ENCODE data around the gene IGLL1.
"Not testable (repeated sequence)": the region's sequence is repeated elsewhere in the genome, so short reads cannot be mapped to it uniquely, and the experiment has no call there.

Gene IGLL1

DNA sequence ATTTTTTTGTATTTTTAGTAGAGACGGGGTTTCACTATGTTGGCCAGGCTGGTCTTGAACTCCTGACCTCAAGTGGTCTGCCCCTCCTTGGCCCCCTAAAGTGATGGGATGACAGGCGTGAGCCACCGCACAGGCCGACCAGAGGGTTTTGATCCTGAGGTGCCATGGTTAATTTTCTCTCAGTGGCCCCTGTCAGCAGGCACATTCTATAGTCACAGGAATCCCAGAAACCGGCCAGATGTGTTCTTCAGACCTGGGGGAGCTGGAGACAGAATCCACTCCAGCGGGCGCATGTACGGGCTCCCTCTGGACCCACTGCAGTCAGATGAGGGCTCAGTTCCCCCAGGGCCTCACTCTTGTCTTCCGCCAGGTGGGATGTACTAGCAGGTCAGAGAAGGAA lies 17.0 kb downstream of the IGLL1 start:
- no peak for DNase-seq (ENCODE audit: low read depth, low spot score)

DNA sequence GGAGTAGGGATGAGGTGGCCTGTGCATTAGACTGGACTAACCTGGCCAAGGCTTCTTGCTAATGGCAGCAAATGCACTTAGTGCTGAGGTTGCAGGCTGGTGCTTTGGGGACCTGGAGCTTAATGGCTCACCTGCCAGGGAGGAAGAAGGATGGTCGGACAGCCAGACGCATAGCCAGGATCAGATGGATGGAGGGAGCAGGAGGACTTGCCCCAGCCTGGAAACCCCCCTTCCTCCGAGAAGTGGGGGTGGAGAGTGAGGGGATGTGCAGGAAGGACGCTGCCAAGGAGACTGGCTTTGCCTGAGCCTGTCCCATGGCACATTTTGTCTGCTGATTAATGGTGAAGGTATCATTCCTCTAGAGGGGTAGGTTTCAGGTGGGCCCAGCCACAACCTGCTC lies 17.9 kb downstream of the IGLL1 start:
- no peak for DNase-seq (ENCODE audit: low read depth, low spot score)

DNA sequence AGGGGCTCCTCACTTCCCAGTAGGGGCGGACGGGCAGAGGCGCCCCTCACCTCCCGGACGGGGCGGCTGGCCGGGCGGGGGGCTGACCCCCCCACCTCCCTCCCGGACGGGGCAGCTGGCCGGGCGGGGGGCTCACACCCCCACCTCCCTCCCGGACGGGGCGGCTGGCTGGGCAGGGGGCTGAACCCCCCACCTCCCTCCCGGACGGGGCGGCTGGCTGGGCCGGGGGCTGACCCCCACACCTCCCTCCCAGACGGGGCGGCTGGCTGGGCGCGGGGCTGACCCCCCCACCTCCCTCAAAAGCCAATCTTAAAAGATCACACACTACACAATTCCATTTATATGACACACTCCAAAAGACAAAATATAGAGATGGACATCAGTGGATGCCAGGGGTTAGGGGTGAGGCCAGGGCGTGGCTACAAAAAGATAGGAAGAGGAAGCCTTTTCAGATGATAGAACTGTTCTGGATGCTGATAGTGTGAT lies 19.0 kb downstream of the IGLL1 start:
- not testable (repeated sequence) for DNase-seq (ENCODE audit: low read depth, low spot score)

DNA sequence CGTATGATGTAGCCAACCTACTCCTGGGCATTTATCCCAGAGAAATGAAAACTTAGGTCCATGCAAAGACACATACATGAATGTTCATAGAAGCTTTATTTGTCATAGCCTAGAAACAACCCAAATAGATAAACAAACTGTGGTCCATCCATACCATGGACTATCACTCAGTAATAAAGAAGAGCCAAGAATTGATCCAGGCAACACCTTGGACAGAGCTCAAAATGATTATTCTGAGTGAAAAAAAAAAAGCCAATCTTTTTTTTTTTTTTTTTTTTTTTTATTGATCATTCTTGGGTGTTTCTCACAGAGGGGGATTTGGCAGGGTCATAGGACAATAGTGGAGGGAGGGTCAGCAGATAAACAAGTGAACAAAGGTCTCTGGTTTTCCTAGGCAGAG lies 19.9 kb downstream of the IGLL1 start:
- not testable (repeated sequence) for DNase-seq (ENCODE audit: low read depth, low spot score)

DNA sequence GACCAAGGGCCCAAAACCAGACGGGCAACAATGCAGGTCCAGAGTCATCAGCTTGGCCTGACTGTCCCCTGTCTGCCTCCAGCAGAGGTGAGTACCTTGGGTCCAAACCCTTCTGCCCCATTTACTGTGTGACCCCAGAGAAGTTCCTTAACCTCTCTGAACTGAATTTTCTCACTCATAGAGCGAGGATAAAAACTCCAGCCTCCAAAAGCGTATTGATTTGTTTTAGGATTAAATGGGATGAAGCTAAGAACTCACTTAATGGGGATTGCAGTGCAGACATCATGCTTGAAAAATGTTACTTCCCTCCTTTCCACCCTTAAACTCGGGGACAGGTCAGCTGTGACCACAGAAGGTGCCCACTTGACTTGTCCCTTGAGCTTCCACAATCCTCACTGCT lies 22.6 kb downstream of the IGLL1 start:
- no peak for DNase-seq (ENCODE audit: low read depth, low spot score)

DNA sequence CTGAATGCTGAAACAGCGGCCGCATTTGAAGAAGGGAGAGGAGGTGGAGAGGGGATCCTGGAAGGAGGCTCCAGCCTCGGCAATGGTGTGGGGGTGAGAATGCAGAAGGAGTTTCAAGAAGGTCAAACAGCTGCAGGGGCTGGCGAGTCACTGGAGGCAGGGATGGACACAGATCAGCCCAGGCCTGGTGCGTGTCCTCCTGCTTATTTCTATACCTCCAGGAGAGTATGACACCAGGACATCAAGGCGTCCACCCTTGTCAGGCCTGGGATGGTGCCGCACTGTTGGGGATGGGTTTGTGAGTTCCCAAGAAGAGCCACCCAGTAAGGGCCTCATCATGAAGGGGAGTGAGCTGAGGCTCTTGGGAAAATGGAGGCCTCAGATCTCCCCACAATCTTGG lies 23.1 kb downstream of the IGLL1 start:
- DNase-seq (ENCODE audit: low read depth, low spot score): no peak

DNA sequence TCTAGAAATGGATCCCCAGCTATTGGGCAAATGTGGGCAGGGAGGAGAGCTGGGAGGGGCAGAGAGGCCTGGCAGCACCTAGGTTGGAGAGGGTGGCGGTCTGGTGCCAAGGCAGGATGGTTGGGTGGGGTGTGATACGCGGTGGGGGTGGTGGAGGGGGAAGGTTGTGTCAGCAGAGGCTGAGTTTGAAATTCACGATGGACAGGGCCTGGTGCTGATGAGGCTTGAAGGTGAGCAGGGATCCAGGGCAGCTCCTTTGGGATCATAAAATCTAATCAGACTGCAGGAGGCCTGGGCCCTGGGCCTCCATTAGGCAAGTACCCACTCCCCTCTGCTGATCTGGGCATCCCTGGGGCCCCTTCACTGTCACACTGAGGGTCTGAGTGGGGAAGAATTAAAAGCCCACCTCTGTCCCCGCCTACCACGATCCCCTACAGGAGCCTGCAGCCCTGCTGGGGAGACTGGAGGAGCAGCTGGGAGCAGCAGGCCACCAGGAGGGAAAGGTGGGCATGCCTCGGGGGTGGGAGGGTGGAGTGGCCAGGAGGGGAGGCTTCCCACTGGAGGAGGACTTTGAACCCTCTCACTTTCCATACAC lies 24.0 kb downstream of the IGLL1 start:
- no peak for DNase-seq (ENCODE audit: low read depth, low spot score)

DNA sequence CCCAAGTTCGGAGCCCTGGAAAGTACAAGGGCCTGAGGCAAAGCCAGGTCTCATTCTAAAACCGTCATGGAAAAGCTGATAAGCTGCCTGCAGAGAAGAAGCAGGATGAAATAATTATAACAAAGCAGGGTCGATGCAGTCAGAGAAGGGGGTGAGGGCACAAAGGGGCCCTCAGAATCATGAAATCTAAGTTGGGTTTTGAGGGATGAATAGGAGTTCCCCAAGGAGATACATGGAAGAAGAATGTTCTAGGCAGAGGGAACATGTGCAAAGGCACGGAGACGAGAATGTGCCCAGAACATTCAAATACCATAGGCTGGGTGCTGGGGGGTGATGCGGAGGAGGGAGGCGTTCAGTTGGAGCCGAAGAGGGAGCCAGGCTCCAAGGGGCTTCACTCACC lies 25.0 kb downstream of the IGLL1 start:
- DNase-seq (ENCODE audit: low read depth, low spot score): no peak

DNA sequence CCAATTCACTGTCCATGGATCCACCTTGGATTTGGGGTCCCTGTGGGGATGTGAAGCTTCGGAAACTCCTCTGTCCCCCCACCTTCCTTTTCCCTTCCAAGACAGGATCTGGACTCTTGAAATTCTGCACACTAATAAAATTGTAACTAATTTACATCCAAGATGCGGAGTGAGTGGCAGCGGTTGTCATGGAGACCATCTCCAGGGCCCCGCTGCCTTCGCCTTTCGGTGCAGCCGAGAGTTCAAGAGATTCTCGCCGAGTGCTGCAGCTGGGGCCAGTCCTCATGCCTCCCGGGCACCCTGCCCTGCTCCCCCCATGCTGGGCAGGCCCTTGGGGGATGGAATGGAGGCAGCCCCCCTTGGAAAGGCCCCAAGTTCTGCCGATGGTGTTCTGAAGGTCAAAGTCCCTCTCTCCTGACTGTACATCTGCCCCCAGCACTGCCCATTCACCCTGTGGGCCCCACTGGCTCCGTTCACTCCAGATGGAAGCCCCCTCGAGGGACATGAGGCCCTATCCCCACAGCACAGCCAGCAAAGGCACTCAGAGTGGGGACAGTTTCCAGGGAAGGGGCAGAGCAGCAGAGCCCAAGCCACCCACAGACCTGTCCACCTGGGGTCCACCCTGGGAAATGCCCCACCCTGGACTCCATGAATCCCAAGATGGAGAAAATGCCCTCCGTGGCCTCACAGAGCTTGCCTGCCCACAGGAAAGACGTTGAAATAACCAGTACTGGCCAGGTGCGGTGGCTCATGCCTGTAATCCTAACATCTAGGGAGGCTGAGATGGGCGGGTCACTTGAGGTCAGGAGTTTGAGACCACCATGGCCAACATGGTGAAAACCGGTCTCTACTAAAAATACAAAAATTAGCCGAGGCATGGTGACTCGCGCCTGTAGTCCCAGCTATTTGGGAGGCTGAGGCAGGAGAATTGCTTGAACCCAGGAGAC lies 25.9 kb downstream of the IGLL1 start:
- no peak for DNase-seq (ENCODE audit: low read depth, low spot score)

DNA sequence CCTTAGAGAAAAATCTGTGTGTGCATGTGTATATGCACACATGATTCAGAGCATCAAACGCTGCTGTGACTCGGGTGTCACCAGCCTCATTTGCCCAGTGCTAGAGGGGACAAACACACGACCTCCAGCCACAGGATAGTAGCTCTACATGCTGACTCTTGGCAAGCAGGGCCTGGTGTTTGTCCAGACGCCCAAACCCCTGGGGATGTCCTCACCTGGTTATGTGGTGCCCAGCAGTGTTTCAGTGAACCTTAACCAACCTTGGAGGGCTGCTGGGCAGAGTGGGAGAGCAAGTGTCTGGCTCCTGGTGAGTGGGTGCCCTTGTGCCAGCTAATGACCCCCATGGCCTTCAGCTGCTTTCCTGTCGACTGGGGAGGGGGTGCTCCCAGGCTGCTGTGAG lies 26.7 kb downstream of the IGLL1 start:
- DNase-seq (ENCODE audit: low read depth, low spot score): no peak

DNA sequence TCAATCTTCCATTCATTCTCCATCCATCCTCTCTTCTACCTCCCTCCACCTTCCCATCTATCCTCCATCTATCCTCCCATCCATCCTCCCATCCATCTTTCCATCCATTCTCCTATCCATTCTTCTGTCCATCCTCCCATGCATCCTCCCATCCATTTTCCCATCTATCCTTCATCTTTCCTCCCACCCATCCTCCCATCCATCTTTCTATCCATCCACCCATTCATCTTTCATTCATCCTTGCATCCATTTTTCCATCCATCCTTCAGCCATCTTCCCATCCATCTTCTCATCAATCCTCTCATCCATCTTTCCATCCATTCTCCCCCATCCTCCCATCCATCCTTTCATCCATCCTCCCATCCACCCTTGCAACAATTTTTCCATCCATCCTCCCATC lies 27.5 kb downstream of the IGLL1 start:
- no peak for DNase-seq (ENCODE audit: low read depth, low spot score)

DNA sequence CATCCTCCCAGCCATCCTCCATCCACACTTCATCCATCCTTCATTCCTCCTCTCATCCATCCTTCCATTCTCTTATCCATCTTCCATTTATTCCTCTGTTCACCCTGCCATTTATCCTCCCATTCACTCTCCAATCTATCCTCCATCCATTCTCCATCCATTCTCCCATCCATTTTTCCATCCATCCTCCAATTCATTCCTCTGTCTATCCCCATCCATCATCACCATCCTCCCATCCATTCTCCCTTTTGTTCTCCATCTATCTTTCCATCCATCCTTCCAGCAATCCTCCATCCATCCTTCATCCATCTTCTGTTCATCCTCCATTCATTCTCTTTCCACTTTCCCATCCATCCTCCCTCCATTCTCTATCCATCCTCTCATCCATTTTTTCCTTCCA lies 28.7 kb downstream of the IGLL1 start:
- no peak for DNase-seq (ENCODE audit: low read depth, low spot score)

DNA sequence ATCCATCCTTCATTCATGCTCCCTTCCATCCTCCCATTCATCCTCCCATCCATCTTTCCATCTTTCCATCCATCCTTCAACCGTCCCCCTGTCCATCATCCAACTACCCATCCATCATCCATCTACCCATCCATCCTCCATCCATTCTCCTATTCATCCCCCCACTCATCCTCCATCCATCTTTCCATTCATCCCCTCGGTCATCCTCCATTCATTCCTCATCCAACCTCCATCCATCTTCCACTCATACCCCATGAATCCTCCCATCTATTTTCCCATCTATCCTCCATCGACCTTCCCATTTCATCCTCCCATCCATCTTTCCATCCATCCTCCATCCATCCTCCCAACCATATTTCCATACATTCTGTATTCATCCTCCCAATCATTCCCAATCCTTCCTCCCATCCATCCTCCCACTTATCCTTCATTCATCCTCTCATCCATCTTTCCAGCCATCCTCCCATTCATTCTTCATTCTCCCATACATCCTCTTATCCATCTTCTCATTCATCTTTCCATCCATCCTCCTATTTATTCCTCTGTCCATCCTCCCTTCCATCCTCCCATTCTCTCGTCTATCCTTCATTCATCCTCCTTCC lies 29.9 kb downstream of the IGLL1 start:
- no peak for DNase-seq (ENCODE audit: low read depth, low spot score)

DNA sequence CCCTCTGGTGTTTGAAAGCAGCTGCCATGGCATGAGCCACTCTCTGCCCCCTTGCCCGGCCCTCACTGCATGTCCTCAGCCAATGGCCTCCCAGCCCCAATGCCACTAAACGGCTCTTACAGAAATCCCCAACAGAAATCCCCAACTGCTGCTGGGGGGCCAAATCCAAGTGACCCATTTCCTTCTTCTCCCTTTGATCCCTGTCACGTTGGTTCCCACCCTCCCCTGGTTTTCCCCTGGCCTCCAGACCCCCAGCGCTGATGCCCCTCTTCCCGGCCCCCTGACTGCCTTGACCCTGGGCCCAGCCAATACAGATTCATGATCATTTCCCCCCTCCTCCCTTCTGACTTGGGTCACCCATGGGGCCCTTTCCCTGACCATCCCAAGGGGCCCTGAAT lies 30.9 kb downstream of the IGLL1 start:
- no peak for DNase-seq (ENCODE audit: low read depth, low spot score)

DNA sequence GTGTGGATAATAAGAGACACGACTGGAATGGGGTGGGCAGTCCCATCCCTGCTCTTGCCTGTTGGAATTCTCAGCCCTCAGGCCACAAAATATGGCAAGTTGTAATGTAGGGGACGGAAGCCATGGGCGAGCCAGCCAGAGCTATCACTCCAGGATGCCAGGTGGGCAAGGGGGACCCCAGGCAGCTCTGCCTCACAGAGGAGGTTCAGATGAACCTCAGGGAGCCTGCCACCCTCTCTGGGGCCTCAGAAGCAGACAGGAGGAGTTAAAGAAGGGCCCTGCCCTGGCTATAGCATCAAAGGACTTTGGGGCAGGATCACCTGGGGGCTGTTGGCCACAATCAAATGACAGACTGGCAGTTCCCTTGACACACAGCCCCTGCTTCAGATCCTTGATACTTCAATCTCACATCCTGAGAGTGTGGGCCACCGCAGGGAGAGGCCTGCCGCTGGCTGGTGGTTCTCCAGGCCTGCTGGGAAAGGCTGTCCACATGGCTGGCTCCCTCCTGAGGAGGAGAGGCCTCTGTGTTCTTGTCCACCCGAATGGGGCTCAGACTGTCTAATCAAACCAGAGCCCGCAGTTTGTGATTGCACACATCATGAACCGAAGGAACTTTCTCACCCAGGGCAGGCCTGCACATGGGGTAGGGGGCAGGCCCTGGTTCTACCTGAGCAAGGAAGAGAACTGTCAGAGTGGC lies 31.4 kb downstream of the IGLL1 start:
- DNase-seq (ENCODE audit: low read depth, low spot score): peak; percentile 86

DNA sequence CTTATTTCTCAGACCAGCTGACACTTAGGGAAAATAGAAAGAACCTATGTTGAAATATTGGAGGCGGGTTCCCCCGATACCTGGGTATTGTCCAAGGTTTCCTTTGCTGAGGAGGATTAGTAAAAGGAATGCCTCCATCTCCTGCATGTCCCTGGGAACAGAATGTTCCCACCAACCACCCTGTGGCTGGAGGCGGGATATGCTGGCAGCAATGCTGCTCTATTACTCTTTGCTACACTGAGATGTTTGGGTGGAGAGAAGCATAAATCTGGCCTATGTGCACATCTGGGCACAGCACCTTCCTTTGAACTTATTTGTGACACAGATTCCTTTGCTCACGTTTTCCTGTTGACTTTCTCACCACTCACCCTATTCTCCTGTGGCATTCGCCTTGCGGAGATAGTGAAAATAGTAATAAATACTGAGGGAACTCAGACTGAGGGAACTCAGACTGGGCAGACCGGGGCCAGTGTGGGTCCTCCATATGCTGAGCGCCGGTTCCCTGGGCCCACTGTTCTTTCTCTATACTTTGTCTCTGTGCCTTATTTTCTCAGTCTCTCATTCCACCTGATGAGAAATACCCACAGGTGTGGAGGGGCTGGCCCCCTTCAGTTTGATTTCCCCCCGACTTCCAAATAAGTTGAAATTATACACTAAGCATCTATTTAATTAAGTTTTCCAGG lies 32.1 kb downstream of the IGLL1 start:
- peak; percentile 82 for DNase-seq (ENCODE audit: low read depth, low spot score)

DNA sequence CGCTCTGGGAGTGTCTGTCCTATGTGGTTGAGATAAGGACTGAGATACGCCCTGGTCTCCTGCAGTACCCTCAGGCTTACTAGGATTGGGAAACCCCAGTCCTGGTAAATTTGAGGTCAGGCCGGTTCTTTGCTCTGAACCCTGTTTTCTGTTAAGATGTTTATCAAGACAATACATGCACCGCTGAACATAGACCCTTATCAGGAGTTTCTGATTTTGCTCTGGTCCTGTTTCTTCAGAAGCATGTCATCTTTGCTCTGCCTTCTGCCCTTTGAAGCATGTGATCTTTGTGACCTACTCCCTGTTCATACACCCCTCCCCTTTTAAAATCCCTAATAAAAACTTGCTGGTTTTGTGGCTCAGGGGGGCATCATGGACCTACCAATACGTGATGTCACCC lies 32.7 kb downstream of the IGLL1 start:
- DNase-seq (ENCODE audit: low read depth, low spot score): peak; percentile 73

DNA sequence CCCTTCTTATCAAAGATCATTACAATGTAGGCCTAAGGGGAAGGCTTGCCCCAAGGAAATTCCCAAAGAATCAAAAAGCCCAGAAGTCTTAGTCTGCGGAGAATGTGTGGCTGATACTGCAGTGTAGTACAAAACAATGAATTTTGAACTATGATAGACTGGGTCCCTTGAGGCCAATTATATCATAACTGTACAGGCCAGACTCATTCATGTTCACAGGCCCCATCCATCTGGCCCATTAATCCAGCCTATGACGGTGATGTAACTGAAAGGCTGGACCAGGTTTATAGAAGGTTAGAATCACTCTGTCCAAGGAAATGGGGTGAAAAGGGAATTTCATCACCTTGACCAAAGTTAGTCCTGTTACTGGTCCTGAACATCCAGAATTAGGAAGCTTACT lies 35.2 kb downstream of the IGLL1 start:
- no peak for DNase-seq (ENCODE audit: low read depth, low spot score)

DNA sequence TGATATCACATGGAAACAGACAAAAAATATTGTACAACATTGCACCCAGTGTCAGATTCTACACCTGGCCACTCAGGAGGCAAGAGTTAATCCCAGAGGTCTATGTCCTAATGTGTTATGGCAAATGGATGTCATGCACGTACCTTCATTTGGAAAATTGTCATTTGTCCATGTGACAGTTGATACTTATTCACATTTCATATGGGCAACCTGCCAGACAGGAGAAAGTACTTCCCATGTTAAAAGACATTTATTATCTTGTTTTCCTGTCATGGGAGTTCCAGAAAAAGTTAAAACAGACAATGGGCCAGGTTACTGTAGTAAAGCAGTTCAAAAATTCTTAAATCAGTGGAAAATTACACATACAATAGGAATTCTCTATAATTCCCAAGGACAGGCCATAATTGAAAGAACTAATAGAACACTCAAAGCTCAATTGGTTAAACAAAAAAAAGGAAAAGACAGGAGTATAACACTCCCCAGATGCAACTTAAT lies 36.5 kb downstream of the IGLL1 start:
- DNase-seq (ENCODE audit: low read depth, low spot score): not testable (repeated sequence)

DNA sequence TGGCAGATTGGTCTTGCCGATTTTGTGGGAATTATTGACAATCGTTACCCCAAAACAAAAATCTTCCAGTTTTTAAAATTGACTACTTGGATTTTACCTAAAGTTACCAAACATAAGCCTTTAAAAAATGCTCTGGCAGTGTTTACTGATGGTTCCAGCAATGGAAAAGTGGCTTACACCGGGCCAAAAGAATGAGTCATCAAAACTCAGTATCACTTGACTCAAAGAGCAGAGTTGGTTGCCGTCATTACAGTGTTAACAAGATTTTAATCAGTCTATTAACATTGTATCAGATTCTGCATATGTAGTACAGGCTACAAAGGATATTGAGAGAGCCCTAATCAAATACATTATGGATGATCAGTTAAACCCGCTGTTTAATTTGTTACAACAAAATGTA lies 37.2 kb downstream of the IGLL1 start:
- no peak for DNase-seq (ENCODE audit: low read depth, low spot score)

DNA sequence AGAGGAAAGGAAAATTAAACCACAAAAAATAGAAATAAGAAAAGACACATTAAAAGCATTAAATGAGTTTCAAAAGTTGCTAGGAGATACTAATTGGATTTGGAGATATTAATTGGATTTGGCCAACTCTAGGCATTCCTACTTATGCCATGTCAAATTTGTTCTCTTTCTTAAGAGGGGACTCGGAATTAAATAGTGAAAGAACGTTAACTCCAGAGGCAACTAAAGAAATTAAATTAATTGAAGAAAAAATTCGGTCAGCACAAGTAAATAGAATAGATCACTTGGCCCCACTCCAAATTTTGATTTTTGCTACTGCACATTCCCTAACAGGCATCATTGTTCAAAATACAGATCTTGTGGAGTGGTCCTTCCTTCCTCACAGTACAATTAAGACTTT lies 37.7 kb downstream of the IGLL1 start:
- not testable (repeated sequence) for DNase-seq (ENCODE audit: low read depth, low spot score)

All from ELF-1 (cell line).